HG02759 (cell line): ENCODE results near the gene FOXP1.

Experiments used
- ATAC-seq: cut with Tn5 transposase; IDR thresholded peaks from one replicate; pipeline ENCODE4 v1.9.1; 2021; ENCODE audit warnings: mild to moderate bottlenecking, moderate library complexity; ENCODE audit not compliant: unreplicated experiment

Gene FOXP1

DNA sequence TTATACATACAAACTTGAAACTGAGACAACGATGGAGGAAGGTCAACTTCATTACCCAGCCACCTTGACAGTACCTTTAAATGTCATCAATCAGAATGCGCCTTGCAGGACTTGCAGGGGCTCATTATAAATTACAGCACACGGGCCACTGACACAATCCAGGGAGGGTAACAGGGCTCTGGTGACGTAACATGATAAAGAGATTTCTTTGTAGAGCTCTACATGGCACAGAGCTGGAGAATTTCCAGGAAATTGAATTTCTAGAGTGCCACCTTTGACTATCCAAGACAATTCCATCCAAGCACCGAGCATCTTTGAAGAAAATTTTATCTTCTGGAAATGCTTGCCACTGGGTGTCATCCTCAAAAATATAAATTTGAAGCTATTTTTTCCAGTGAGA, 486.0 kb downstream of the FOXP1 start:
- no peak for ATAC-seq

DNA sequence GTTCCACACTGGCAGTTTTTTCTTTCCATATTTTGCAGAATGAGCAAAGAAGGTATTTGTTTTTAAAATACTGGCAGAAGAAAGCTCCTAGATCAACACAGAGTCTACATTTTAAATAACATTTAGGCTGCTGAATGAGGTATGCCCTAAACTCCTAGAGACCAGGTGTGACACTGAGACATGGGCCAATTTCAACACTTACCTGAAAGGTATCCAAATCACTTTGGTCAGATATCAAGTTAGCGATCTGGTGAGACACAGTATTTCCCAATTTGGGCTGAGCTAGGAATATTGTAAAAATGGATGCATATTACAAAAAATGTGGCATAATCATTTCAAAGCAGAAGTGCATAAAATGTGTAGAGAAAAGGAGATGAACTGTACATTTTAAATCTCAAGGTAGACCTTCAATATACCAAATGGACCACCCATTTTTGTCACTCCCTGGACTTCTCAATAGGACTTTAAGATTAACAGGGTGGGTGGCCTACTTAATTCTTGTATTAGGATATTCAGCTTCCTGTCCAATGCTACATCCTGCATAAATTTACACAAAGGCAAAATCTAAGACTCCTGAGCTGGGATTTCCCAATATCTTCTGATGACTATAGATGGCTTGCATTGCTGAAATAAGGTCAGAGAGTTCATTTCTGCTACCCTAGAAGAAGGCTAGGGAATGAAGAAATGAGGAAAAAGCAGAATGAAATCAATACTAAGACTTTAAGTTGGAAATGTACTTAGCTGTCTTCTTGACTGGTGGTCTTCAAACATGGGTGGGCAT, 487.8 kb downstream of the FOXP1 start:
- ATAC-seq = no peak

GRCh38 chr3:71094658-71095209, 488.8 kb downstream of the FOXP1 start:
- ATAC-seq = no peak

GRCh38 chr3:71092665-71093064, 490.9 kb downstream of the FOXP1 start:
- ATAC-seq = no peak

GRCh38 chr3:71090207-71090606, 493.3 kb downstream of the FOXP1 start:
- ATAC-seq = peak; percentile 12

DNA sequence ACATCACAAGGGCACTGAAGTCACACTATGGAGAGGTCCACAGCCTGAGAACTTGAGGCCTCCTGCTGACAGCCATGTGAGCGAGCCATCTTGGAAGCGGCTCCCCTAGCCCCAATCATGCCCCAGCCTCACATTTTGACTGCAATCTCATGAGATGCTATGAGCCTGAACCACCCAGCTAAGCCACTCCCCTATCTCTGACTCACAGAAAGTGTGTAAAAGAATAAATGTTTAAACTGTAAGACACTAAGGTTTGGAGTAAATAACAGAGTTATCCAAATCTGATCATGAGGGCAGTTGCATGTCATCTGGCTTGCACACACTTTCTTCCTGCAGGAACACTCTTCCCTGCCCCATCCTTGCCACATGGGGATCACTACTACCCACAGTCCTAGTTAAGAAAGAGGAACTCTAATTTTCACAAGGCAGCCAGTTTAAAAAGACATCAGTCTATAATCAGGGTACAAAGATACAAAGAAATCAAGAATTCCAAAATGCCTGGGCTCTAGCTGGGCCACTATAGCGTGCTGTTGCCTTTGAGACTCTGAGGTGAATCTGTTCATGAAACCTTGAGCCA, 494.2 kb downstream of the FOXP1 start:
- no peak for ATAC-seq

DNA sequence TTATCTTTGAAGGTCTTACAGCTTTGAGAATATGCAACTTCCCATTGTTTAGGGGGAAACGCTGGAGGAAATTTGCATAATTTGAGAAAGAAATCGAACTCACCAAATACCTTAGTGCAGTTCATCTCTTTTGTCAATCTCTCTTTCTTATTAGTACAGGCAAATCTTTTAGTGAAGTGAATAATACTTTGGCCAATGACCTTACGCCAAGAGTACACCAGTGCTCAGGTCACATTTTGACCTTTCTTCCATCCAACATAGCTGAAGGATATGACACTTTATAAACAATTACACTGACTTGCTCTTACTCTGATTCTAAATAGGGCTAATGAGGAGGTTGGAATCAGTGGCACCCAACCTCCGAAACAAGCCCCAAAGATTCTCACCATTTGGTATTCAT, 494.8 kb downstream of the FOXP1 start:
- no peak for ATAC-seq

- no peak for ATAC-seq
These were observed 495.4 kb downstream of the FOXP1 start for GRCh38 chr3:71088019-71088708.

DNA sequence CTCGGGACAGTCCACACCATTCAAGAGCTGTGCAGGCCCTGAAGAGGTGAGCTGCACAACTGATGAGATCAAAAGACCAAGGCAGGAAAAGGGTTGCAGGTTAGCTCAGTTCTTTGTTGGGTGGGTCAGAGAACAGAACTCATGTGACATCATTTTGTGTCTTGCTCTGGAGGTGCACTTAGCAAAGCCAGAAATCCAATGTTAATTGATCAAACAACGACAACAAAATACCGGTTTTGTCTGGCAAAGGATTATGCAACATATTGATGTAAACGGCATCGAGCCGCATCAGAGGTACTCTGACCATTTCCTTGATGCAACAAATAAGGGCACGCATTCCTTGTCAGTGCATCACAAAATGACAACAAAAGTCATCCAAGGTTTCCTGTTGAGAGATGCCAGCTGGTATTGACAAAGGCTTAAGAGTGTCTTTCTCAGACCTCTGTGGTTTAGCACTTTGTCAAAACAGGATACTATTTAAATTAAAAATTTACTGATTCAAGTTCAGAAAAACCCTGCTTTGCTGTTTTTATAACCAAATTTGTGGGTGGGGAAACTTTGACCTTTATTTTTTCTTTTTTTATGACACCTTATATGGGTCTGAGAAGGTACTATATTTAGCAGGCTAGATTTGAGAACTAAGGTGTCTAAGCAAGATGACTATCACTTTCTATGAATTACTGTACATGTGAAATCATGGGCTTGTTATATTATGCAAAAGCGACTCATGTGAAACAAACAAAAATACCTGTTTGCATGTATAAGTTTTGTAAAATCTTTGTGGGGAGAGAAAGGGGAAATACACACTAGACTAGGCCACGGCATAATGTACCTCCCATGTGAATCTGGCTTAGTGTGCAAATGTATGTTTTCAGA, 496.1 kb downstream of the FOXP1 start:
- peak; percentile 88 for ATAC-seq

- no peak for ATAC-seq
These were observed 496.8 kb downstream of the FOXP1 start for GRCh38 chr3:71086777-71087142.

- ATAC-seq = peak; percentile 27
These were observed 499.8 kb downstream of the FOXP1 start for GRCh38 chr3:71083726-71084131.

GRCh38 chr3:71082833-71083232, 500.7 kb downstream of the FOXP1 start:
- ATAC-seq = no peak

DNA sequence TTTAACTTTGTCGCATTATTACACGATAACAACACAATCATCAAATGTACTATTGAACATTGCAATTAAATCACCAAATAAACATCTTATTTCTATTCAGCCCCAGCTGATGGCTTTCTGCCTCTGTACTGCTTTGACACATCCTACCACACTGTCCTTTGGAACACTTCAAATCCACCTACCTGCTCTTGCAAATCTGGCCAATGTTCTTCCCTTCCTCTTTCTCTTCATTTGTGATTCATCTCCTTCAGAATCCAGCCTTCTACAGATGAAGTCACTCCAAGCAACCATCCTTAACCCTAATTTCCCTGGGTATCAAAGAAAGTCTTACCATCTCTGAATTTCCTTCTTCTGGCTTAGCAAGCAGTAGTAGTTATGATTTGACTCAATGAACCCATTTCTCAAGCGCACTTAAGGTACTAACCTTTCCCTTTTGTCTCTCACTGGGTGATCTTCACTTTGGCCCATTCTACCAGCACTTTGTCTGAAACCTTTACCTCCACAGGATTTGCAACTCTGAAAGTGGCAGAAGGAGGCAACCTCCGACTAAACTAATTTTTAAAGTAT, 502.9 kb downstream of the FOXP1 start:
- ATAC-seq = no peak

- ATAC-seq = no peak
These were observed 504.6 kb downstream of the FOXP1 start for GRCh38 chr3:71078723-71079525.

- no peak for ATAC-seq
These were observed 505.3 kb downstream of the FOXP1 start for GRCh38 chr3:71078199-71078598.

- ATAC-seq = no peak
These were observed 506.5 kb downstream of the FOXP1 start for GRCh38 chr3:71077070-71077469.

GRCh38 chr3:71076361-71077002, 507.0 kb downstream of the FOXP1 start:
- no peak for ATAC-seq

- ATAC-seq = no peak
These were observed 508.0 kb downstream of the FOXP1 start for GRCh38 chr3:71075494-71075893.

DNA sequence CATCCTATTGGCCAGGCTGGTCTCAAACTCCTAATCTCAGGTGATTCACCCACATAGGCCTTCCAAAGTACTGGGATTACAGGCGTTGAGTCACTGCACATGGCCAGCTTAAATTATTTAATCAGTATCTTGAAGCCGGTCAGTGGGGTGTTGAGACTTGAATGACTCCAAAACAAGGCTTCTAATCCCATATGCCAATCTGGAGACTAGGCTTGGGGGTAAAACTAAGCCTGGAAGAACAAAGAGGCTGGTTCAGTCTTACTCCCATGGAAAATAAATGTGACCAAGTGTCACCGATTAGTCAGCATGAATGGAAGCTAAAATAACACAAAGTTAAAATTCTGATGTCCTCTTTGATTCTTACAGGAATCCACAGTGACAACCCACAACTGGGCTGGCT, 509.1 kb downstream of the FOXP1 start:
- ATAC-seq = no peak
